Amniotic stem cell (primary cell): ENCODE data around the gene ASCC3.
"Not testable (repeated sequence)": the region's sequence is repeated elsewhere in the genome, so short reads cannot be mapped to it uniquely, and the experiment has no call there.

Experiments used
- DNase-seq: peaks from one replicate; lab custom pipeline; 2025; lab: John Stamatoyannopoulos, UW

Gene ASCC3

DNA sequence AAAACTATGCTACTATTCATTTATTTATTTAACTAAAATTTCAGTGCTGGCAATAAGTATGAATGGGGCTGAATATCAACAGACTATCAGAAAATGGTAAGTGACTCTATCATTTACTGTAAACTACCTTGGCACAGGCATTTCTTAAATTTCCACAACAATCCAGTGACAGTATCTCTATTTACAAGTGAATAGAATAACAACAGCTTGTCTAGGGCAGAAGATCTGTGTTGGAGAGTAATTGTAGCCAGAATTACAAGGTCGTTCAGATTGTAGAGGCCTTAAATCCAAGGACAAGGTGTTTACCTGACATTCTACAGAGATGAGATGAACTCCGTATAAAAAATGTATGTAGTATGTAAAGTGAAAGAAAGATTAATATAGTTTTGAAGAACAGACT lies 222.6 kb downstream of the ASCC3 start:
- no peak for DNase-seq

DNA sequence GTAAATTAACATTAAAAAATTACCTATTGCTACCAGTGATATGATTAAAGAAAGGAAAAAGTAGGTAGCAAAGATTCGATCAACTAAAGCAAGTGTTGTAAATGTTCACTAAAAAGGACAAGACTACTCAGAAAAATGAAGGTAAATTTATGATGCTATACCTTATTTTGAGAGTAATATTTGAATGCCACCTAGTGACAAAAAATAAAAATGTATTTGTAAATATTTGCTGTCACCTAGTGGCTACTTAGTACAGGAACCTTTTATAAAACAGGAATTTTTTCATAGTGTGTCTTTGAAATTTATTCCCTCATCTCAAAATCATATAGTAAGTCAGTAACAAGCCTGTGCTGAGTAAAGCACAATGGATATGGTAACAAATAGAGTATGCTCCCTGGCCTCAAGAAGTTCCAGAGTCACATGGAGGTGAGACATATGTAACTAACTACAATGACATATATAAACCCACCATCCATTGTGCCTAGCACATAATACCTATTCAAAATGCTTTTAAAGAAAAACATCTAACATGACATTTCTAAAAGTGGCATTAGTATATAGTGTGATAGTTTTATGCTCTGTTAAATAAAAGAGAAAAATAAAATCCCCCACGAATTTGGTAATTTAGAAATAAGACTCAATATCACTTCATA lies 223.3 kb downstream of the ASCC3 start:
- DNase-seq: no peak

DNA sequence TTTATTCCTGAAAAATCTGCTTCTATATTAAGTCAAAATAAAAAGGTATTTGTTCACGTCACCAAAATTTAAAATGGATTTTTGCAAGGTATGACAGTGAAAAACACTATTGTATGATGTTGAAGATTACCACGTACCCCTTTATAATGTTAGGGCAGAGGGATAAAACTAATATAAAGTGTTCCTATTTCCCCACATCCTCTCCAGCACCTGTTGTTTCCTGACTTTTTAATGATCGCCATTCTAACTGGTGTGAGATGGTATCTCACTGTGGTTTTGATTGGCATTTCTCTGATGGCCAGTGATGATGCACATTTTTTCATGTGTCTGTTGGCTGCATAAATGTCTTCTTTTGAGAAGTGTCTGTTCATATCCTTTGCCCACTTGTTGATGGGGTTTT lies 240.0 kb downstream of the ASCC3 start:
- DNase-seq: not testable (repeated sequence)

DNA sequence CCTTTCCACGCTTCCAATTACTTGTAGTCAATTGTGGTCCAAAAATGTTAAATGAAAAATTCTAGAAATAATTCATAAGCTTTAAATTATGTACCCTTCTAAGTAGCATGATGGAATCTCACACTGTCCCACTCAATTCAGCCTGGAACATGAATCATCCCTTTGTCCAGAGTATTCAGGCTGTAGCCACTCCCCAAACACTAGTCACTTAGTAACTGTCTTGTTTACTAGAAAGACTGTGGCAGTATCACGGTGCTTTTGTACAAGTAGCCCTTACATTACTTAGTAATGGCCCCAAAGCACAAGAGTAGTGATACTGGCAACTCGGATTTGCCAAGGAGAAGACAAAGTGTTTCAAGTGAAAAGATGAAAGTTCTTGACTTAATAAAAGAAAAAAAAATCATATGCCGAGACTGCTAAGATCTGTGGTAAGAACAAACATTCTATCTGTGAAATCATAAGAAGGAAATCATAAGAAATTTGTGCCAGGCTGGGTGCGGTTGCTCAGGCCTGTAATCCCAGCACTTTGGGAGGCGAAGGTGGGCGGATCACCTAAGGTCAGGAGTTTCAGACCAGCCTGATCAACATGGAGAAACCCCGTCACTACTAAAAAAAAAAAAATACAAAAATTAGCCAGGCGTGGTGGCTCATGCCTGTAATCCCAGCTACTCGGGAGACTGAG lies 247.9 kb downstream of the ASCC3 start:
- DNase-seq: peak; percentile 73

DNA sequence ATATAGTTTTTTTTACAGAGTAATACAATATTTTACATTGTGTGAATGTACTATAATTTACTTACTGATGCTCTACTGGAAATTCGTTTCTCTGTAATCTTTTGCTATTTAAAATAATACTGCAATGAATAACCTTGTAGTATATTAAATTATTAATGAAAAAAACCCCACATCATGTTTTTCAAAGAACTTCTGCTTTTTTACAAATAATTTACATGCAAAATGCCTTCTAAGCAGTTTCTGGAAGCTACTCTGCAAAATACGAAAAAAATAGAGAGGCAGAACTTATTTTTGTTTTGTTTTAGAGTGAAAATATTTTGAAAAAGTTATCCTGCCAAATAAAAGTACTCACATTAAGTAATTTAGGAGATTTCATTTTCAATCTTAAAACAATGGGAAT lies 250.6 kb downstream of the ASCC3 start:
- DNase-seq: no peak

DNA sequence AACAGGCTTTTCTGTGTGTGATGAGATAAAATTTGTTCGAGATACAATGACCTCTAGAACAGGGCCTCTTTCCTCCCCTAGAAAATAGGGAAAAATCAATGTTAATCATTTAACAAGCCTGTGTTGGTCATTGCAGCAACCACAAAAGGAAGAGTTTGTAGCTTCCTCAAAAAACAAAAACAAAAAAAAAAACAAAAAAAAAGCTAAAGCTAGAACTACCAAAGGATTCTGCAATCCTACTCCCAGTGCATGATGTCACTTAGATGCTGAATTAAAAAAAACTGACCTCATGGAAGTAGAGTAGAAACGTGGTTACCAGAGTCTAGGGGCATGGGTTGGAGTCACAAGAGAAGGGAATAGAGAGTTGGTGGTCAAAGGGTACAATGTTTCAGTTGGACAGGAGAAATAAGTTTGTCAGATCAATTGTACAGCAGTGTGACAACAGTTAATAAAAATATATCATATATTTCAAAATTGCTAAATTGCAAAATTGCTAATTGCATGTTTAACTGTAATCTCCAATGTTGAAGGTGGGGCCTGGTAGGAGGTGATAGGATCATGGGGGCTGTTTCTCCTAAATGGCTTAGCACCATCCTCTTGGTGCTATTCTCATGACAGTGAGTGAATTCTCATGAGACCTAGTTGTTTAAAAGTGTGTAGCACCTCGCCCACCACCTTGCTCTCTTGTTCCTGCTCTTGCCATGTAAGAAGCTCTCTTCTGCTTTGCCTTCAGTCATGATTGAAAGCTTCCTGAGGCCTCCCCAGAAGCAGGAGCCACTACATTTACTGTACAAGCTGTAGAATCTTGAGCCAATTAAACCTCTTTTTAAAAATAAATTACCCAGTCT lies 253.0 kb downstream of the ASCC3 start:
- DNase-seq: no peak

DNA sequence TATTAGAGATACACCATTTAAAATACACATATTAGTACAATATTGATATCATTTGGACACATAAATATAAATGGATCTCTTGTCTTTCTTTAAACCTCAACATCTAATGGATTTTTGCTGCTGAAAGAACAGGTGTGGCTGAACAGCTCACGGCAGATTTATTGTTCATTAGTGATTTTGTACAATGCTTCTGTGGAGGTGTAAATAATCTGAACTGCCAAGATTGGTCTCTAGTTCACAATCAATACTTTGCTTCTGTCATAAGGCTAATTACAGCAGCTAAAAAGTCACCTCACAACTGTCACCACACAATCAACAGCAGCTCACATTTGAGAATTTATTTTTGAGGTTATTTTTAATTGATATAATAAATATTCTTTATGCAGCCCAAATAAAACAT lies 254.4 kb downstream of the ASCC3 start:
- DNase-seq: no peak

DNA sequence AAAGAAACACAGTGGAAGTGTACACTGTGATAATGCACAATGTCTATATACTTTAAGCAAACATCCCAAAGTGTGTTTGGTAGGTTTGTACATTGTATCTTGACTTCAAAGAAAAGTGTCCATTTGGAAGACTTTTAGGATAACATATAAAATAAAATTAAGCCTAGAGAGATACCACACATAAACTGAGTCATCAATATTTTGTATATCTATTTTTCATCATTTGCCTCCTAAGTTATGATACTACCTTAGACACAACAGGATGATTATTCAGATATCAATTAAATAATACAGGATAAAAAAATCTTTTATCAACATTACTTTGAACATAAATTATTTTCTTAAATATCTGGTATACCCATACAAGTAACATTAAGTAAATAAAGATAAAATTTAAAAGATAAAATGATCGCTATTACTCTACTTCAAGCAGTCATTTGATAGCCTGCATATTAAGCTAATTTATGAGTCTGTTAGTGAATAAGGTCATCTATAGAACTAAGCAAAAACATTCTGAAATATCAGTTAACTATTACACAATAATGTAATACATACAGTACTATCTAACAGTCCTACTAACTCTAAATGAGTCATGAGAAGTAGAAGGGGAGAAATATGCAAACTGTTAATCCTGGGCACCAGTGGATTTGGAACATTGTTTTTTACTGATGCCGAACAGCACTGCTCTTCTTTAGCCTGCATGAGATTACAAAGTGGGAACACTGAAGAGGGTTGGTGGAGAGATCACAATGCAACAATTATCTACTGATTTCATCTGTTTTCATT lies 258.0 kb downstream of the ASCC3 start:
- DNase-seq: no peak

DNA sequence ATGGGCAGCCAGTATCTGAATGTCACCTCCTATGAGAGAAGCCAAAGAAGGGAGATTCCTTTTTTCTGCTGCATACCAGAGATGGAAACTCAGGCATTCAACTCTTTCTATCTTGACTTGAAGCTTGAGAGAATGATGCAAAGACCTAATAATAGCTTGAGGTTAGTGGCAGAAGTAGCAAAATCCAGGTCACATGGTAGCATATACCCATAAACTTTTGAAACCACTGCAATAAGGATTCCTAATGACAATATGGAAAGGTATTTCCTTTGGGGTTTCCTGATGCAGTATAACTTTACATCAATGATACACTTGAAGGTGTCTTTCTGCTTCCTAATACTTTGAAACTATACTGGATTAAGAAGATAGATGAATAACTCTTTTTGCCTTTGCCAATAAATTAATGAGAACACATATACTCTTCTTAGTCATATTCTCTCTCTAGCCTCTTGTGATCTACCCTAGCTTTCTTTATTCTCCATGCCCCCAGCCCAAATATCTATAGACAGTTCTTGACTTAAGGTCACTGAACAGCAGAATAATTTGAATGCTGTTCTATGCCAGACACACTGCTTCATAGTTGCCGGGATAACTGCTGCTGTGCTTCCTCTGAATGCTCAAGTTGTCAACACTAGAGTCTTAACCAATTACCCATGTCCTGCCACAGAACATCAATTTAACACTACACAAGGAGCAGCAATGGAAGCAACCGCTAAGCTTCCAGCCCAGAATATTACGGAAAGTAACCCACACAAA lies 260.9 kb downstream of the ASCC3 start:
- no peak for DNase-seq

DNA sequence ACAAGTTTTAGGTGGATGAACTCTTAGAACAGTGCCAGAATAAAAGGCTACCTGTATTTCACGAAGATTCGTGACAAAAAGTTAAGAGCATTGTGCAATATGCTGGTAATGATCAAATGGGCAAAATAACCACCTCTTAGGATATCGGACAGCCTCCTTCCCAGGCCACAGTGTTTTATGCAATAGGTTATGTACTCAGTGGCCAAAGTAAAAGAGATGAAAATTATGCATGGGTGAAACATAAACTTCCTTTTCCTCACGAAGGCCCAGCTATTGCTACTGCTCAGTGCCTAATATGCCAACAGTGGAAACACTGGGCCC lies 262.8 kb downstream of the ASCC3 start:
- DNase-seq: no peak

DNA sequence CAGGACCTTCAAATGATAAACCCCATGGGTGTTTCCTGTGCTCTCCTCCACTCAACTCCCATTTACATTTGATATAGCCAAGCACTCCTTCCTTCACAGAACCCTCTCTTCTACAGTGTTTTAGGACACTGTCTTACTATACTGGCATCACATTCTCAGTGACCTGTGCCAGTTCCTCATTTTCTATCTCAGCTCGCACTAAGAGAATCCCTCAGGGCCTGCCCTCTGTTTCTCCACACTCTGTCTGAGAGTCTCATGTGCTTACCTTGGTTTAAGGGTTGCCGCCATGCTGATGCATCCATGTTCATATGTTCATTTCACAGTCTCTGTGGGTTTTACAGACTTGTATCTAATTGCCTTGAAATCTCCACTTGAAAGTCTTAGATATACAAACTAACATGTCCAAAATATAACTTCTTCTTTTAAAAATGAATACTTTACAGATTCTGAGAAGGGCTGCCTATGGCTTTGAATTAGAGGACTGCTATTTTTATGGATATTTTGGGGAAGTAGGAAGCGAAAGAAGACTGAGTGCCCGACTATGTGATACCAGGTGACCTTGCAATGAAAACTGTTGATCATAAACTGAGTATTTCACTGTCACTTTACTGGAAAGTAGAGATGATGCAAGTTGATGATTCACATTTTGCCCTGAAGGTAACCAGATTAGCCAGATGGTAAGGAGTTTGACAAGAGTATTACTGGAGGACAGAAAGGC lies 263.3 kb downstream of the ASCC3 start:
- no peak for DNase-seq

DNA sequence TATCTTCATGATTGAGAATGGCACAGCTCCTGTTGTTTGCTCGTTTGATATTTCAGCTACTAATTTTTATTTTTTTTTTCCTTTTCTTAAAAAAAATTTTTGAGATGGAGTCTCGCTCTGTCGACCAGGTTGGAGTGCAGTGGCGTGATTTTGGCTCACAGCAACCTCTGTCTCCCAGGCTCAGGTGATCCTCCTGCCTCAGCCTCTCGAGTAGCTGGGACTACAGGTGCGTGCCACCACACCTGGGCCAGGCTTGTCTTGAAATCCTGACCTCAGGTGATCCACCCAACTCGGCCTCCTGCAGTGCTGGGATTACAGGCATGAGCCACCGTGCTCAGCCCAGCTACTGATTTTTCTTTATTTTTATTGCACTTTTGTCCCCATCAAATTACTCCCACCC lies 266.2 kb downstream of the ASCC3 start:
- DNase-seq: no peak

DNA sequence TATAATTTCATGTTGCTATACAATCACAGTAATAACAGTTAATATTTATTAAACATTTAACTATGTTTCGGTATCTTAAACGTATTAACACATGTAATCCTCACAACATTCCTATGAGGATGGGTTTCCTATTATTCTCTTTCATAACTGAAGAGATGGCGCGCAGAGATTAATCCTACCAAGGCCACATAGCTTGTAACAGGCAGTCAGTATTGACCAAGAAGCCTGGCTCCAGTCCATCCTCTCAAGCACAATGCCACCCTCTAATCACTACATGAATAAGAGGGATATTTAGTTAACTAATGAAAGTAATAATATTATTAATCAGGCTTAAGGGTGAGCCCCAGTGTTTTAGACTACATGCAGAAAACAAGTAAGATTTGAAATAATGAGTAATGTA lies 266.7 kb downstream of the ASCC3 start:
- DNase-seq: no peak

DNA sequence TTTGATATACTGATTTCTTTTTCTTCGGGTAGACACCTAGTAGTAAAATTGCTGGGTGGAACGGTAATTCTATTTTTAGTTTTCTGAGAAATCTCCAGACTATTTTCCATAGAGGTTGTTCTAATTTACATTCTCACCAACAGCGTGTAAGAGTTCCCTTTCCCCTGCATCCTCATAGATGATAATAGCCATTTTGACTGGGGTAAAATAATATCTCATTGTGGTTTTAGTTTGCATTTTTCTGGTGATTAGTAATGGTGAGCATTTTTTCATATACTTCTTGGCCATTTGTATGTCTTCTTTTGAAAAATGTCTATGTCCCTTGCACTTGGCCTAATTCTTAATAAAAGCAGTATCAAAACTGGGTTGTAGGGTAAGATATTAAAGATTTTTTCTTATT lies 267.5 kb downstream of the ASCC3 start:
- no peak for DNase-seq

DNA sequence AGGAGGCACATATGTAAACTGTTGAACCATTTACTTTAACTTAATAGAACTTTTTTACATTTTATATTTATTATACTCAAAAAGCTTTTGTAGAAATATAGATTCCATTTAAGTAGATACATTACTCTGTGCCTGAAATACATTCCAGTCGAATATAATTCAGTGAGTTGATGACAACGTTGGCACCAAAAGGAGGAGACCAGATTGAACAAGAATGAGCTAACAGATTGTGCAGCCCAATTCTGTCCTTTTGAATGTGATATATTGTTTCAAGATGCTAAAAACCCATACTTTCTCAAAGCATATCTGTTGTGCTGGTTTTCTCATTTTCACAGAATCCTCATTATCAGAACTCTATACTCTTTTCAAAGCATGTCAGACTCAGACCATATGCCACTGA lies 269.0 kb downstream of the ASCC3 start:
- no peak for DNase-seq

DNA sequence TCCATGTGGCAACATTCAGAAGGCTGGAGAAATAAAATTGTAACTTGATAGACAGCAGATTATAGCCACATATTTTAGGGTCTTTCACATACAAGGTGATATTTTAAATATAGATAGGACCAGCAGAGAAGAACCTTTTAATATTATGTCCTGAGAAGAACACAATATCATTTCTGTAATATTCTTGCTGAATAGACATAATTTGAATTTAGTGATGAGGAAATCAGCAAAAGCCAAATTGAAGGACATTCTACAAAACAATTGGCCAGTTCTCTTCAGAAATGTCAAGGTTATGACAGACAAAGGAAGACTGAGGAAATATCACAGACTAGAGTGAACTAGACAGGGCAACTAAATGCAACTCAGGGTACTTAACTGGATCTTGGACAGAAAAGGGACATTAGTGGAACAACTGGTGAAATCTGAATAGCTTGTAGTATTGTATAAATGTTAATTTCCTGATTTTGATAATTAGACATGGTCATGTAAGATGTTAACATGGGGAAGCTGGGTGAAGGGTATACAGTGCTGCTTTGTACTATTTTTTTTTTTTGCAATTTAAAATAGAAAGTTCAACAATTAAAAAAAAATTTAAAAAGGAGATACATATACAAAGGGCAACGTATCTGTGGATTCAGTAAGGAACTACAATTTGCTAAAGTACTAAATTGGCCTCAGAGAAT lies 281.9 kb downstream of the ASCC3 start:
- no peak for DNase-seq

DNA sequence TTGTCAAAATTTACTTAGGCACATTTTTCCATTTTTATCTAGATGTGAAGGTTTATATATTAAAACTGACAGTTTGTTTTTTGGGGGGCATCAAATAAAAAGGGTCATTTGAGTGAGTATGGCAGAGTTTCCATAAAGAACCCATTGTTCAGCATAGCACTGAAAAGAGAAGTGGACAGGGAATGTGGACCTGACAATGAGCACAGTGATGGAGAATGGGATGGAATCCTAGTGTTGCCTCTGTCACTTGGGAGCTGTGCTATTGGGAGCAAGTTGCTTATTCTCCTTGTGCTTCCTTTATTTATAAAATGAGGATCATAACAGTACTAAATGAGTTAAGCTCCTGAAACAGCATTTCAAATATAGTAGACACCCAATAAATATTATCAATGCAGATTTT lies 285.7 kb downstream of the ASCC3 start:
- no peak for DNase-seq

DNA sequence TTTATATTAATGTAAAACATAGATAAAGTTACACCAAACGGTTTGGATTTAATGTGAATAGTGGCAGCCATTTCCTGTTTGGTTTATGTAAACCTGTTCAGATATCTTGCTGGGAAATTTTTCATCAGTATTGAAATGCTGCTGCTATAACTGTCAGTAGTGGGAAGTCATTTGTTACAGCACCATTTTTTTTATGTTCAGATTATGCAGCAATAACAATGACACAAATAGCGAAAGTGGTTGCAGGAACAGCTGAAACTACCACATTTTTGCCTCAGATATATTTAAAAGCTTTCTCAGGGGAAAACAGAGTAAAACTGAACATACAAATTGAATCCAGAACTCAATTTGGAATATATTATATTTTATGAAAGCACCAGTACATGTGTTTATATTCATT lies 287.6 kb downstream of the ASCC3 start:
- no peak for DNase-seq

DNA sequence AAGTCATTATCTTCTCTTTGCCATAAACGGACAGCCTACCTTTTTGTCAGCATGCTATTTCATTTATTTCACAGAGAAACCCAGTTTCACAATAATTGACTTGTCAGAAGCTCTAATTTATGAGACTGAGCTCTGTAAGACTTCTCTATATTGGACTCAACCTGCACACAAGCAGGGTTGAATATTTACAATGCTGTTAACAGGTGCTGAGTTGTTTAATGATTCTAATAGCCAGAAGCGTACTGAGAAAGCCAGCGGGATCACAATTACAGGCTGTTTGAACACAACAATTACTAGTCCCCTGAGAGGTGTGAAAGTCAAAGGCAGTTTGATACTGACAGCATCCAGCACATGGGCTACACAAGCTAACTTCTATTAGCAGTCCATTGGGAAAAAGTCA lies 288.2 kb downstream of the ASCC3 start:
- DNase-seq: no peak

DNA sequence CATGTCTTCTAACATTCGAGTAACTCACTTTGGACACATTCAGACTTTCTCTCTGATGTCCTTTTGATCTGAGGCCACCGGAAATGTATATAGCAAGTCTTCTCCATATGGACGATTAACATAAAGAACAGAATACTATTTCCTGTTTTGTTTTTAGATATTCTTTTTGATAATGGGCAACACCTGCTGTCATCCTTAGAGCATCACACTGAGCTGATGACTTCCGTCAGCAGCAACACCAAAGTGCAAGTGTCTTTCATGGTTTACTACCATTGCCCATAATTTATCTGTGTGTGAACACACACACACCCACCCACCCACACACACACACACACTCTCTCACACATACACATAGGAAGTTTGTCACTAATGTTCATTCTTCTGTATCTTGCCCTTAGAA lies 303.7 kb downstream of the ASCC3 start:
- no peak for DNase-seq

DNA sequence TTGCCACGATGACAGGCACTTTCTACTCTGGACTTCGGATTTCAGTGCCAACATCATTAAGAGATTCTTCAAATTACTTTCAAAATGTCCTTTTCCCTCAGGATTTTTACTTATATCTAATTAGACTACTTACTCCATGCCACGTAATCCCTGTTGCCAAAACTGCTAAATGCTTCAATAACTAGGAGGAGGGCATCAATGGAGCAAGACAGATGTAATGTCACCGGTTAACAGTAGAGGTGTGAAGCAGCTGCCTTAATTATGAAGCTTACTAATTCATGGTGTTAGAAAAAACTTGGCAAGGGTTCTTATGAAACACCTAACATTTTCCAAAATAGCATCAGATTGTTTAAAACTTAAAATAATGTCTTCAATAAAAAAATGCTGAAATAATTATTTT lies 305.2 kb downstream of the ASCC3 start:
- no peak for DNase-seq
